Activated CD8-positive, alpha-beta memory T cell treated with anti-CD3 and anti-CD28 coated beads for 24 hours (primary cell): Measurements from ENCODE around the gene CCDC9B.

Experiments used
- DNase-seq: peaks from one replicate; pipeline ENCODE4 v3.0.0-alpha.2; 2020

Gene CCDC9B

DNA sequence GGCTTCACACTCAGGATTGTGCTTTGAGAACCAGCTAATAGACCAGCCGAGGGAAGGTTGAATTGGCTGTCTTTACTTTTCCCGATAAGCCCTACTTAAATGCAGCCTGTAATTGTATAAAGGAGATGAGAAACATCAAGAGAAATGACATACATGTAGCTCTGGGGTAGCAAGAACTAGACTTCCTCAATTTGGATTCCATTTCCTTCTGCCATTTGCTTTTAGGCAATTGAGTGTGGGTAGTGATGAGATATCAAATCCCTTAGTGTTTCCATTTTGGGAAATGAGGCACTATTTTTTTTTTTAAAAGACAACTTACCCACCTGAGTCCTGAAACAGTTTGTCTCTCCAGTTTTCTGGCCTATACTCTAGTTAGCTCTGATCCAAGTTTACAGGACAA, 15.0 kb downstream of the CCDC9B start:
- DNase-seq = no peak

DNA sequence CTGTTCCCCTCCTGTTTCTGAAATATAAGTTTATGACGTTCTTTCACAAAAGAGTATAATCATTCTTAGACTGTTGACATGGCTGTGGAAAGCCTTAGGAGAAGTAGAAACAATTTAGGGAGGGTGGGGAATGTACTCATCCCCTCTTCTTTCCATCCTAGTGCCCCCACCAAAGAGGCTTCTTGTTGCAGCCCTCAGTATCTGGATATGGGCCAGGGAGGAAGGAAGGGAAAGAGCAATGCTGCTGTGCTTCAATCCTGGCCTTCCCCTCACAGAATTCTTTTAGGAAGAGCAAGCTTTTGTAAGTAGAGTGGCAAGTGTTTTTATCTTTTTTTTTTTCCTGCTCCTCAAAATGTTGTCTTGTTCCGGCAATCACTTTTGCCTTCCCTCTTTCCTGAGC, 15.6 kb downstream of the CCDC9B start:
- no peak for DNase-seq

DNA sequence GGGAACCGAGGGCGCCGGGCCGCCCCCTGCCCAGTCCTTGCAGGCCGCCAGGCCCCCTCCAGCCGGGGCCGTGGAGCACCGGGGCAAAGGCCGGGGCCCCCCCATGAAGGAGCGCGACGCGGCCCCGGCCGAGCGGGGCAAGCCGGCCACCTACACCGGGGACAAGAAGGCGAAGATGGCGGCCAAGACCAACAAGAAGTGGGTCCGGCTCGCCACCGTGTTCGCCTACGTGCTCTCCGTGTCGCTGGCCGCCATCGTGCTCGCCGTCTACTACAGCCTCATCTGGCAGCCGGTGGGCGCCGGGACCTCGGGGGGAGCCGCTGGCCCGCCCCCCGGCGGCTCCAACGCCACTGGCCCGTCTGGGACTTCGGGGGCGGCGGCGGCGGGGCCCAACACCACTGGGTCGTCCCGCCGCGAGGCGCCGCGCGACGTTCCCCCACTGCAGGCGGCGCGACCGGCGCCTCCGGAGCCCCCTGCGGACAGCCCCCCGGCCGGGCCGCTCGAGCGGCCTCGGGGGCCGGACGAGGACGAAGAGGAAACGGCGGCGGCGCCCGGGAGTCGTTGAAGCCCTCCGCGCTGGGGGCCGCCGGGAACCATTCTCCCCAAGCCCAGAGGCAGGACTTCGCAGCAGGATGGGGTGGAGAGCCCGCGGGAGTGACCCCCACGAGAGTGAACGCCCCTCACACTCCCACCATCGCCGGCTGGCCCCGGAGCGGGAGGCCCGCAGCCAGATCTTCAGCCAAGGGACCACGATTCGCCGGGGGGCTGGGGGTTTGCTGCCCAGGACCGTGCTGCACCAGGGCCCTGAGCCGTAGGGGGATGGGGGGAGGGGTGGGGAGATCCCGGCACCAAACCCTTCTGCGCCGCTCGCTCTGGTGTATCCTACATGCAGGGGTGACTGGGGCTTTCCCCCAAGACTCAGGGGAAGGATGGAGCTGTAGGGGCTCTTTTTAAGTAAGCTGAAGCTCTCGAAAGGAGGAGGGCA, 16.5 kb downstream of the CCDC9B start:
- peak; percentile 71 for DNase-seq

DNA sequence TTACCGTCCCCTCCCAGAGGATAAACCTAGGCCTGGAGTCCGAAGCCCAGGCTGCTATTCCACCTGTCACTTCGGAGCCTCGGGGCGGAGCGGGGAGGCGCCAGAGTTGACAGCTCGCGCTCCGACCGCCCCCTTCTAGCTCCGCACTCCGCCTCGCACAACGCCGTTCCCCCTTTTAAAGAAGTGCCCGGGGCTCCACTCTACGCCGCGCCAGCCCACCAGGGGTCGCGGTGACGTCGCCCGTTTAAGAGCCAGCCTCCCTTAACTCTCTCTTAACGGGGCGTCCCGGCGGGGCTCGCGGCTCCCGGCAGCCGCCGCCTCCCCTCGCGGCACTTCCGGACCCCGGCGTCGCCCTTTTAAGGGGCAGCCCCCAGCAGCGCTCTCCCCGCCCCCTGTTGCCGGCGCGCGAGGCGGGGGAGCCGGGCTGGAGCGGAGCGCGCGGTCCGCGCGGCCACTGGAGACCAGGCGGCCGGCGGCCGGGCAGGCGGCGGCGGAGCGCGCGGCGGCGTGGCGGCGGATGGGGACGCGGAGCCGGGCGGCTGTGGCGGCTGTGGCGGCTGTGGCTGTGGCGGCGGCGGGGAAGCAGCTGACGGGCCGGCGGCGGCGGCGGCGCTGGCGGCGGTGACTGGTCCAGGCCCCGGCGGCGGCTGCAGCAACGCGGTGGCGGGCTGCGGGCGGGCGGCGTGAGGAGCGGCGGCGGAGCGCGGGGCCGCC, 17.3 kb downstream of the CCDC9B start, which contains the start of gene INAFM2:
Gene INAFM2, plus strand, starts transcription at position 454 of the 714 bp plus-strand sequence. CDS start 364 bp downstream, outside the sequence.
- DNase-seq = peak; percentile 96

DNA sequence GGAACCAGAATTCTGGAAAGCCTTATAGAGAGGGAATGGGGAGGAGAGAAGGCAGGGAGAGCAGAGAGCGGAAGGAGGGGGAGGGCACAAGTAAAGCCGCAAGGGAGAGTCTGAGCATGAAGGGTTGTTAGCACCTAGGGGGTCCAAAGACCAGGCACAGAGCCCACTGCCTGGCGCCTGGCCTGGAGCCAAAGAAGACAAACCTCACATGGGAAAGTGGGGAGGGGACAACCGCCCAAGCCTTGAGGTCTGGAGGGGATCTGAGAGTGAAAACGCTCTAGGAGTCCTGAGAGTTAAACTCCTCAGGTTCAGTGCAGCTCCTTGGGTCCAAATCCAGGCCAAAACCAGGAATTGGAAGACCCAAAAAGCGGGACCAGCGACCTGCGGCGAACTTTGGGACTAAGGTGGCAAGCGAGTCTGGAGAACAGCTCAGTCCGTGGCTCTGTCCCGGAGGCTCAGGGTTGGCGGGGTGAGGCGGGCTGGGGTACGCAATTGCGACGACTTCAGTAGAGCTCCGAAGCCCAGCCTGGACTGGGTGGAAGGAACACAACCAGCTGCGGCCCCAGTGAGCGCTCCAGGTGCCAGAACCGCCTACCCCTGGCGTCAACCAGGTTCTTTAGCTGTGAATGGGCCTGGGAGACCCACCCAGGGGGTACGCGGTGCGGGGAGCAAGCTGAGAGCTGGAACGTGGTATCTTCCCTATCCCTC, 18.1 kb downstream of the CCDC9B start:
- DNase-seq = no peak

DNA sequence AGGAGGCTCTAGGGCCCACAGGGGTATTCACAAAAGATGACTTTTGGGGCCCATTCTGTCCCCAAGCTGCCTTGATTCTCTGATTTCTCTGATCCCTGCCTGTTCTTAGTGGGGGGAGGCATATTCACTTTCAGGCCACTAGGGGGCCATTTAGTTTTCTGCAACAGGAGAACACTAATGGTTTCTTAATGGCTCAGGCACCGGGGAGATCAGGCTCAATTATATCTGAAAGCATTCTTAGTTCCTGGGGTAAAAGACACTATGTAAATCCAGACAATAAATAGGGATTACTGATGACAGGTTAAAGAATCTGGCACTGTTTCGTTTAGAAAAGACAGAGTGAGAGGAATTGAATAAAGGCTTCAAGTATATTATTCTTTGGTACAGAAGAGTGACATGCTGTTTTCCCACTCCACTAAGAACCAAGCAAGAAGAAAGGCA, 19.8 kb downstream of the CCDC9B start:
- no peak for DNase-seq

DNA sequence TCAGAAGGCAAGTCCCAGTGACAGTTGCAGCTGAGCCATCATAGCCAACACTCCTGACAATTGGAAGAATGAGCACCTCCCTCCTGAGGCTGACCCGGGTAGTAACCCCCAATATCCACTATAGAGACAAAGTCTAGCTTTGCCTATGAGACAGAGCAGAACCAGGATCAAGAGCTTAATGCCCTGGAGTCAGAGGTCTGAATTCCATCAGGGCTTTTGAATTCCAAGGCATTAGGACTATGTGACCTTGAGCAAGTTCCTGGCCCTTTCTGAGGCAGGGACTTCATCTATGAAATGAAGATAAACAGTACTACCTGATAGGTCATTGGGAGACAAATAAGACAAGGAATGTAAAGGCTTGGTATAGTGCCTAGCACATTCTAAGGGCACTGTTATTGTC, 20.3 kb downstream of the CCDC9B start:
- DNase-seq = no peak

DNA sequence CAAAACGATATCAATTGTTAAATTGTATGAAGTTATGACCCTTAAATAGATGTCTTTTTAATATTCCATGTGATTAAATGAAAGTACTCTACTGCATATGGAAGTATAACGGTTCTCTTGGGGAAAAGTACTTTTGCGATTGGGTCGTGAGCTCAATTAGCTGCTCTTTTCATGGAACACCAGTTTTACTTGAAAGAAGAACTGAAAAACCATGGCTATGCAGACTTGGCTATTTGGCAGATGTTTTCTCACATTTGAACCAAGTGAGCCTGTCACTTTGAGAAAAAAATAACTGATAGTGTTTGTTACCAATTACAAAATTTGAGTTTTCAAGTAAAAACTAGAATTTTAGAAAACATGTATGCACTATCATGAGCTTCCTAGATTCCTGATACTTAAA, 23.2 kb downstream of the CCDC9B start:
- DNase-seq = no peak

DNA sequence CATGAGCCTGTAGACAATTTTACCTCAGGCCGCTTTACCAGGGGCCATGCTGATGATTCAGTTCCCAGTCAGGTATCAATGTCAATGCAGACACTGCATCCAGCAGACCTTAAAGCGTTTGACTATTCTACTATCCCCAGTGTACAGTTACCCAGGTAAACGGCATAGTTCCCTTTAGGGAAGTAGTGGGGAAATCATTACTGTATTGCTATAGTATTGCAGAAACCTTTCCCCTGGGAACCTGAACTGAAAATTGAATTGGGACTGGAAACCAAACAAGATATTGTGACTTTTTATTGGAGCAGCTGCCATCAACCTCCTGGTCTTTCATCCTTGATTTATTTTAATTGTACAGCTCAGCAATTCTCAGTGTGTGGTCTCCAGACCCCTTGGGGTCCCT, 23.8 kb downstream of the CCDC9B start:
- no peak for DNase-seq

DNA sequence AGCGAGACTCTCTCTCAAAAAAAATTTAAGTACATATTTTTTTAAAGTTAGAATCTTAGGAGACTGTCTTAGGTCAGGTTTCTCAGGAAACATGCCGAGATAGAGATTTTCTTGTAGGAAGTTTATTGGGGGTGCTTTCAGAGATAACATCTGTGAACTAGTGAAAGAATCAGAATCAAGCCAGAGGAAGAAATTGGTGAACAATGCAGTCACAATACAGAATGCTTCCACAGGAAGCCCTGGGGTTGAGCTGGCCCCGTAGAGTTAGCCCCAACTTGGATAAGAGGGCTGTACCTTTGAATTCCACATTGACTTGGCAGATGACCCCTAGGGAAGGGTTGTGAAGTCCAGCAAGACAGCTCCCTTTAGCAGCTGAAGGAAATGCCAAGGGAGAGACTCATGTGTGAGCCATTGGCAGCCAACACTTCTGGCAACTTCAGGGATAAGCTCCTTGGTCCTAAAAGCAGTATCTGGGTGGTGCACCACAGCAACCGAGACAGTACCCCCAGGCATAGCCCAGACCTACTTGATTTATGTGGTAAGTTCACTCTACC, 25.9 kb downstream of the CCDC9B start:
- no peak for DNase-seq

DNA sequence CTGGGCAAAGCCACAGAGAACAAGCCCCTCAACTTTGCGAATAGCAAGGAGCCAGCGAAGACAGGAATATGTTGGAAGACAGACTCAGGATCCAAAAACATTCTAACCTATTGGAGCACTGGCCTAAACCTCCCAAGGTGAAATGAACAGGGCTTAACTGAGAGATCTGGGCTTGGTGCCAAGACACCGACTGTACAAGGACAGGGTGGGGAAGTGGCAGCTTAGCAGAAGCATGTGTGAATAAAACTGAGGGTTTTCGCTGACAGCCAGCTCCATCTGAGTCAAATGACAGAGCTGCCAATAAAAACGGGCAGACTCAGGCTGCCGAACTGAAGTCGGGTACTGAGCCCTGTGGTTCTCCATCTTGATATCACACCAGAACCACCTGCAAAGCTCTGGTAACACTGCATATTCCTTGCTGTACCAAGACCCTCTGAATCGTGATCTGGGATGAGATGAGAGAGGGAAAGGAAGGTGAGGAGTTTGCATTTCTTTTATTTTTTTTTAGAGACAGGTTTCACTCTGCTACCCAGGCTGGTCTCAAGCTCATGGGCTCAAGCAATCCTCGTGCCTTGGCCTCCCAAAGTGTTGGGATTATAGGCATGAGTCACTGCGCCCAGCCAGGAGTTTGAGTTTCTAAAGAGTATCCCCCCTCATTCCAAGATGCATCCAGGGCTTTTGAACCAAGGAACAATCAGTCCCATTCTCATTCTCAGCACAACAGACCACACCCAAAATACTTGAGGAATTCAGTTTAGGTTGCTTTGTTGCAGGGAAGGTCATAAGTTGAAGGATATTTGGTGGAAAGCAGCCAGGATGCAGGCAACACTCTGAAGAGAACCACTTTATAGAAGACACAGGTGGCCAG, 27.0 kb downstream of the CCDC9B start:
- DNase-seq = no peak

DNA sequence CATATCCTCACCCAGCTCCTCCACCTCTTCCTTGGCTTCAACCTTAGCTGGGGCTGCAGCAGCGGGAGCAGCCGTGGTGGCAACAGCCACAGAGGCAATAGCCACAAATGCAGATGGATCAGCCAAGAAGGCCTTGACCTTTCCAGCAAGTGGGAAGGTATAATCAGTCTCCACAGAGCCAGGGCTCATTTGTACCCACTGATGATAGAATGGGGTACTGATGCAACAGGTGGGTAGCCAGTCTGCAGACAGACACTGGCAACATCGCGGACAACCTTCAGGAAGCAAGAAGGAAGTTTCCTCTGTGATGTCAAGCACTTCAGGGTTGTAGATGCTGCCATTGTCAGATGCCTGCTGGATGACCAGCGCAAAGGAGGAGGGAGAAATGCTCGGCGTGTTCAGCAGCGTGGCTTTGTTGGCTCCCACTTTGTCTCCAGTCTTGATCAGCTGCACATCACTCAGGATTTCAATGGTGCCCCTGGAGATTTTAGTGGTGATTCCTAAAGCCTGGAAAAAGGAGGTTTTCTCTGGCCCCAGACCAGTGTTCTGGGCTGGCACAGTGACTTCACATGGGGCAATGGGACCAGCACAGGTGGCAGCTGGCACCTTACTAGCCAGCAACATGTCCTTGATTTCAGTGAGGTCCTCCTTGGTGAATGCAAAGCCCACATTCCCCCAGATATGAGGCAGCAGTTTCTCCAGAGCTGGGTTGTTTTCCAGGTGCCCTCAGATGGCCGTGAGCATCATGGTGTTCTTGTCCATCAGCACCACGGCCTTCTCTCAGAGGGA, 28.2 kb downstream of the CCDC9B start:
- DNase-seq = no peak

DNA sequence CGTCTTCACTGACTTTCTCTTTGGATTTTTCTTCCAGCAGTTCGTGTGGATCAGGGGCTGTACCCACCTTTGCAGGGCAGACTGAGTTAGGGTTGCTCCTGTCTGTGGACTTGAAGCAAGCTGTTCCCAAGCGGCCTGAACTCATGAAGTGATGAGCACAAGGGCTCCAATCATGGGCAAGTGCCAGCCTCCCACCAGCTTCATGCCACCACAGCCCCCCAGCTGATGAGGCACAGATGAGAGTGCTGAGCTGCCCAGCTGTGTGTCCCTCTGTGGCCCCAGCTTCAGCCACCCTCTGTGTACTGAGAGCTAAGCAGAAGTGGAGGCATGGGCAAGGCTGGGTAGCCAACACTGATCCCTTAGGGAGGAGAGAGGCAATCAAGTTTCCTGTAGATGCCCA, 29.7 kb downstream of the CCDC9B start:
- no peak for DNase-seq

DNA sequence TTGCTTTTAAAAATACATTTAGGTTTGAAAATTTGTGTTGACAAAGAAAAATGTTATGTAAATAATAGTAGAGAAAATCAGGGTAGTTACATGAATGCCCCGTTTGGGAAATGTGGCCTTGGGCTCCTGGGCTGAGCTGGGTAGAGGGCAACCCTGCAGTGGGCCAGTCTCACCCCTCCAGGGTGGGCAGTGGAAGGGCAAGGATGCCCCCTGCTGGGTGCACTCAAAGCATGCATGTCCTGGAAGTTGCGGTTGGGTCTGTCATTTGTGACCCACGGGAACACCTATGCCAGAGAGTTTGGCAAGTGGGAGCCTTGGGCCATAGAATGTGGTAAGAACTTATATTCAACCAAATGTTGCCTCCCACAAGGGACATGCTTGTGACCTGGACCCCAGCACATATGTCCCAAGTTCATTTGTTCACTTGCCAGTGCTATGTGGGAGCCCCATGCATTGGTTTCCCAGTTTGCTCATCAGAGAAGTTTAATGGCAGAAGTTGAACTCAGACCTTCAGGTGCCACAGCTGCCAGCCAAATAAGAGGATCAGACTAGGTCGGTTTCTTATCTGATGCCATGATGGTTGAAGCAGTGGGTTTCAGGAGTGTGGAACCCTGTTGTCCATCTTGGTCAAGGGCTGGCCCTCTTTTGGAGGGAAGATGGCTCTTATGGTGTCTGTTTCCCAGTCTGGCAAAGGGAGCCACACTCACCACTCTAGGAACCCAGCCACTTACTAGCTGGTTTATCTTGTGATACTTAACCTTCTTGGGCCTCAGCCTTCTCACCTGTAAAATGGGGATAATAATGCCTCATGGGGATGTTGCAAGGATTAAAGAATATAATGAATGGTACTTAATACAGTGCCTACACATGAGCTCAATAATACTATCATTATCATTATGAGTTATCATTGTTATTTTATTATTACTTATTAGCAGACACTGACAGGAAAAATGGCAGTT, 30.5 kb downstream of the CCDC9B start:
- DNase-seq = peak; percentile 80

DNA sequence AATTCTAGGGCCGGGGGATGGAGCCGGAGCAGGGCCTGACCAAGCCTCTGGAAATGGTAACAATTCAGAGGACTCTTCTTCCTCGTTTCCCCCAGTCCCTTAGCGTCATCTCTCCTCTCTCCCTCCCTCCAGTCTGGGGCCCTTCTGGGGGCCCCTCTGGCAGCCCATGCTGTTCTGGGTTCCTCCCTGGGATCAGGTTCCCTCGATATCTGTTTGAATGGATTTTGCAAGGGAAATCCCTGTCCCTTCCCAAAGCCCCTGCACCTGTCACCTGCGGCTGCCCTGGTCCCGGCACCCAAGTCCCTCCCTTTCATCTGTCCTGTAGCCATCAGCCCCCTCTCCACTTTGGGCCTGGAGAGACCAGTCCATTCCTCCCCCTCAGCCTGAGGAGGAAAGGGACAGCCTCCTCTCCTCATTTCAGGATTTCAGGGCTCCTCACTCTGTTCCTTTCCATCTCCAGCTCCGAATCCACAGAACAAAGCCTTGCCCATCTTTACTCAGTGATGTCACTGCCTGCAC, 31.3 kb downstream of the CCDC9B start:
- DNase-seq = no peak

DNA sequence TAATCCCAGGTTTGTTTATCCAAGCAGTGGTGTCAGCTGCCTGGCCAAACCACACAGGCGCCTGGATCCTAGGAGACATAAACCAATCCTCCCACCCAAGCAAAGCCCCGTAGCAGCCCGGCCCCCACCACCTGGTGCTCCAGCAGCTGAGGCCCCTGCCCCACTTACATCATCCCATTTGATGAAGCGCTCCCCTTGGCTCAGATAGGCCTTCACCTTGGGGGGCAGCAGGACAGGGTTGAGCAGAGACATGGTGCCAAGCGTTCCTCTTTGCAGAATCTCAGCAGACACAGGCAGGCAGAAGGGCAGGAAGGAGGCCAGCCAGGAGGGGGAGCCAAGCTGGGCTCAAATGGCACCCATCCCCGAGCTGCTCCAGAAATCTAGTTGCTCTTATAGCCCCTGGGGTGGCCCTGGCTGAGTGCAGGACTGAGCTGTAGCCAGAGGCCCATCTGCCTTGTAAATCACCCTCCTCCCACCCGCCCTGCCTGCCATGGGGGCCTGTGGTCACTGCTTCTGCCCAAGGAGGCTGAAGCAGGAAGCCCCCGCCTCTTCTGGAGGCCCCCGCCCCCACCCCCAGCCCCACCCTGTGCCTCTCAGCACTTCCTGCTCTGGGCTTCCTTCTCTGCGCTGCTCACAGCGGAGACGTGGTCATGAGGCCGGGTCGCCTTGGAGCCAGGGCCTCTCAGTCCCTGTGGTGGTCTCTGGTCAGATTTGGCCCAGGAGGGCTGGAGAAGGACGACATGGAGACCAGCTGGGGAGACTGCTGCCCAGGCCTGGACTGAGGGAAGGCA, 33.1 kb downstream of the CCDC9B start, which contains the start of gene PLCB2:
Gene PLCB2, minus strand, starts transcription at position 515 of the 791 bp plus-strand sequence. Its CDS starts 263 bp downstream, at position 252.
- peak; percentile 91 for DNase-seq

DNA sequence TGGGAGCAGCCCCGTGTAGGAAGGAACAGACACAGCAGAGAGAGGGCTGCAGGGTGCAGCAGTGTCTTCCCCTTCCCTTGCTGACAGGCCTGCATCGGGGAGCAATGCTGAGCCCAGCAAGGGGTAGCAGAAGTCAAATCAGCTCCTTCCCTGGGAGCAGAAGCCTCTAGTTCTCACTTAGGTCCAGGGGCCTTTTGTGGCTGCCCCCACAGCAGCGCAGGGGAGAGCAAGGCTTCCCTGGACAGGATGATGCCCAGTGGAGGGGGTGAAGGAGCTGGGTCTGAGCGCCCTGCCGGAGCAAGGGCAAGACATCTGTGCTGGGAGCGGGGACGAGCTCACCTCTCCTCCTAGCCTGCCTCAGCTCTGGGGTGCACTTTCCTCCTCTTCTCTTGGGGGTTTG, 33.8 kb downstream of the CCDC9B start:
- peak; percentile 66 for DNase-seq

DNA sequence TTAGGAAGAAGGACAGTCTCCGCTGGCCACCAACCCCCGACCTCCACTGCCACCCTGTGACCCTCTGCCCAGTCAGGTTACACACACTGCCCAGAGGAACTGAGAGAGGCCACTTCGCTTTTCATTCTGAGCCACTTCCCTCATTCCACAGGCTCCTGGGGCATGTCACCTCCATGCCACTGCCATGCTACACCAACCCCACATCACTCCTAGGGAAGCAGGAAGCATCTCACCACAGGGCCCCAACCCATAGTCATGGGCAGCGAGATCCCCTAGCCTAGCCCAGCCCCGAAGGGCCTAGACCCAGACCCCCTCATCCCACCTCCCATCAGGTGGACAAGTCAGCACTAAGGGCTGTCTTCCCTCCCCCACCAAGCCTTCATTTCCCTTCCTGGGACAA, 34.4 kb downstream of the CCDC9B start:
- no peak for DNase-seq

DNA sequence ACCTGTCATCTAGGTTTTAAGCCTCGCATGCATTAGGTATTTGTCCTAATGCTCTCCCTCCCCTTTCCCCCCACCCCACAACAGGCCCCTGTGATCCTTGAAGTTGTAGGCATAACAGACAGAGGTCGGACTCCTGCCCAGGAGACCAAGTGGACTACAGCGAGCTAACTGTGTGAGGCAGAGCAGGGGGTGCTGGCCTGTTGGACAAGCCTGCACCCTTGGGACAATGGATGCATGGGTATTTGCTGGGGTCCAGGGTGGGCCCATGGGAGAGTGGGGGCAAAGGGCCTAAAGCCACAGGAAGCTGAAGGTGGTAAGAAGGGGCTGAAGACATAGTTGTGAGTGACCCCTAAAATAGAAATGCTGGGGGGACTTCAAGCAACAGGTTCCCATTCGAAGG, 35.5 kb downstream of the CCDC9B start:
- DNase-seq = no peak
